ENCODE data around the gene EBP.

EBP gene

DNA sequence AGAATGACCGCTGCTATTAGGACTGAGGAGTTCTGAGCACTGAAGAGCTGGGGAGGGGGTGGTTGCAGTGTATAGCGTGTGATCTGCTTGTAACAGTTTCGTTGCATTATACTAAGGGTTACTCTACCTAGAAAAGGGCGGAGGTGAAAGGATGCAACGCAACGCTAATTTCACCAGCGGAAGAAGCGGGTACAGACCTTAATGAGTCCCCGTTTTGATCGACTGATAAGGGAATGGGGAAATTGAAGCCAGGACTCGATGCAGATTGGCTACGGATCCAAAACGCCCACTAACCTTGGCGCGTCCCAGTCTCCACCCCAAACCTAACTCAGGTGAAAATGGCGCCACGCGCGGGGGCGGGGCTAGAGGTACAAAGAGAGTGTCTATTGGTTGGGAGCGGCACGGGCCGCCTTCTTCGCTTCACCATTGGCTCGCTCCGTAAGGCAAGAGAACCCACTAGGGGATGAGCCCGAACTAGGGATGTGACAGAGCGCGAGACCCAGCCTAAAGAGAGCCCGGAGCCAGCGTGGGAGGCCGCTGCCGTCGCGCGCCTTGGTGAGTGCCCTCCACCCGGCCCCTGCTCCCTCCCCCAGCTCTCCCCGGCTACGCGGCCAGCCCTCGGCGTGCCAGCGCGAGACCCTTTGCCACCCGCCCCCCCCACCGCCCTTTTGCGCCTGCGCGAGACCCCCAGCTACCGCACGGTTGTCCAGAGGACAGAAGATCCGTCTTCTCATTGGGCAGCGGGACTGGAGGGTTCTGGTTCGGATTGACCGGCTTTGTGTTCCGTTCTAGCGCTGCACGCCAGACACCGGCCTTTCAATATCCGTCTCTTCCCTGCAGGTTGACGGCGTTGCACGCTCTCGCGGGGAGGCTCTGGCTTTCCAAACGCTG is at the start of gene EBP:
Gene EBP (plus strand): TSS at position 456 of the 891 bp plus-strand sequence. CDS start 1,964 bp downstream, outside the sequence.
- intact Hi-C loops (cut with DNase I) = no loop called here
- peak; percentile 72 to 98 (median 88) for DNase-seq

GRCh38 chrX:48472225-48472624 is 49.4 kb upstream of the EBP start:
- no peak for DNase-seq
- intact Hi-C loops (cut with DNase I) = no loop called here

DNA sequence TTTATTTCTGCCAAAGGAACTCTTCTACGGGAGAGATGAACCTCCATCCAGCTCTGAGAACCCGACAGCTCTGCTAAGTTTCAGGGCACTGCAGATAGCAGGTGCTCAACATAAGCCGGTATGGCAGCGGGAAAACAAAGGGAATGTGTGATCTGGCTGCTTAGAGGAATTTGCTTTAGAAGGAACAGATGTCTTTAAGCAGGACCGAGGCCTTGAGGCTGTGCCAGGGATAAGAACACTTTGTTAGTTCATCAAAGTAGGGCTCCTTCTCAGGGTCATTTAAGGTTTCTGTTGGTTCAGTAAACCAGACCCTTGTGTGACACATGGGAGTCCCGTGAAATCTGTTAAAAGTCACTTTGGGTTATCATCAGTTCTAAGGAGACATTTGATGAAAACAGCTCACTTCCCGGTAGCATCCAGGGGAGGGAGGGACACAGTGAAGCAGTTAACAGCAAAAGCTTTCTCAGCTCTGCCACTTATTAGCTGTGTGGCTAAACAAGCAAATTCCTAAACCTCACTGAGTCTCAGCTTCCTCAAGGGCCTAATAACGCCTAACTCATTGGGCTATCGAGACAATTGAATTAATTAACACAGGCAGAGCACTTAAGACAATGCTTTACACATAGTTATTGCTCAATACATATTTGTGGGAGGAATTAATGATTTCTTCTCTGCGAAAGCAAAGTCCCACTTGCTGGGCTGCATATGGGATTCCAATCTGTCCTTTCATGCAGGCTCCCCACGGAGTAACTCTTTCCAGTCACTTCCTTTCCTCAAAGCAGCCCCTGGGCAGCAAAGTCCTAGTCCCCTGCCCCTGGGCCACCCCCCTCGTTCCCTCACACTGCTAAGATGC is 48.5 kb upstream of the EBP start:
- intact Hi-C loops (cut with DNase I) = no loop called here
- peak in 1 of 10 donors; percentile 10 for DNase-seq

DNA sequence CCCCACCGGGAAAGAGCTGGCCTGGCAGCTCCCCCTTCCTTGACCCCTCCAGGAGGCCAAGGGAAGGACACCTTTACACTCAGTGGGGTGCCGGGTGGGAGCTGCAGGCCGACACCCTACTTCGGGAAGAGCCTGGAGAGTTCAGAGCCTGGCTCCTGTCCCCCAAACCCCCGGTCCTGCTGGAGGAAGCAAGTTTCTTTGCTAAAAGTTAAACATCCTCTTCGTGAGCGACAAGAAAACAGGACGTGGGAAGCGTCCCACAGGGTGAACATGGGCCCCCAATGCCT is 48.0 kb upstream of the EBP start:
- intact Hi-C loops (cut with DNase I) = no loop called here
- peak in 1 of 10 donors; percentile 81 for DNase-seq

DNA sequence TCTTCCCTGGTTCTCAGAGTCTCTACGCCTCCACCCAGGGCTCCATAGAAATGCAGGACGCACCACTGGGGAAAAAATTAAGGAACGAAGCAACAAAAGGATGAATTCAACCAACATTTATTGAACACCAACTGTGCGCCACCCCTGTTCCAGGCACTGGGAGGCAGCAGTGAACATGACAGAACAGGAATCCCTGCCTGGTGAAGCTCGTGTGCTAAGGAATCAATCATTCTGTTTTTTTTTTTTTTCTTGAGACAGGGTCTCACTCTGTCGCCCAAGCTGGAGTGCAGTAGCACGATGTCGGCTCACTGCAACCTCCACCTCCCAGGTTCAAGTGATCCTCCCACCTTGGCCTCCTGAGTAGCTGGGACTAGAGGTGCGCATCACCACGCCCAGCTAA is 47.5 kb upstream of the EBP start:
- DNase-seq = peak in 2 of 10 donors; percentile 51 to 82
- intact Hi-C loops (cut with DNase I) = no loop called here

DNA sequence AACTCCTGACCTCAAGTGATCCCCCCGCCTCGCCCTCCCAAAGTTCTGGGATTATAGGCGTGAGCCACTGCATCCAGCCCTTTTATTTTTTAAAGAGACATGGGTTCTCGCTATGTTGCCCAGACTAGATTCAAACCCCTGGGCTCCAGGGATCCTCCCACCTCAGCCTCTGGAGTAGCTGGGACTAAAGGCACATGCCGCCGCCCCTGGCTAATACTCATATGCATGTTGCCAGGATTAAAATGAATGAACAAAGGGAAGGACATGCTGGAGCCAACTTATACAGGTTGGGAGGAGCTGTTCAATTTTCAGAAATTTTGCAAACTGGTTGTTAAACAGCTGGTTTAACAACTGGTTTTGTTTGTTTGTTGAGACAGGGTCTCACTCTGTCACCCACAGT is 47.0 kb upstream of the EBP start:
- intact Hi-C loops (cut with DNase I) = no loop called here
- peak in 1 of 10 donors; percentile 57 for DNase-seq

GRCh38 chrX:48475296-48475695 is 46.3 kb upstream of the EBP start:
- intact Hi-C loops (cut with DNase I) = loop anchor here (1.0 kb wide), 1 partner anchor 64 kb away; the partner anchor contains the start of gene TBC1D25
- DNase-seq = no peak

DNA sequence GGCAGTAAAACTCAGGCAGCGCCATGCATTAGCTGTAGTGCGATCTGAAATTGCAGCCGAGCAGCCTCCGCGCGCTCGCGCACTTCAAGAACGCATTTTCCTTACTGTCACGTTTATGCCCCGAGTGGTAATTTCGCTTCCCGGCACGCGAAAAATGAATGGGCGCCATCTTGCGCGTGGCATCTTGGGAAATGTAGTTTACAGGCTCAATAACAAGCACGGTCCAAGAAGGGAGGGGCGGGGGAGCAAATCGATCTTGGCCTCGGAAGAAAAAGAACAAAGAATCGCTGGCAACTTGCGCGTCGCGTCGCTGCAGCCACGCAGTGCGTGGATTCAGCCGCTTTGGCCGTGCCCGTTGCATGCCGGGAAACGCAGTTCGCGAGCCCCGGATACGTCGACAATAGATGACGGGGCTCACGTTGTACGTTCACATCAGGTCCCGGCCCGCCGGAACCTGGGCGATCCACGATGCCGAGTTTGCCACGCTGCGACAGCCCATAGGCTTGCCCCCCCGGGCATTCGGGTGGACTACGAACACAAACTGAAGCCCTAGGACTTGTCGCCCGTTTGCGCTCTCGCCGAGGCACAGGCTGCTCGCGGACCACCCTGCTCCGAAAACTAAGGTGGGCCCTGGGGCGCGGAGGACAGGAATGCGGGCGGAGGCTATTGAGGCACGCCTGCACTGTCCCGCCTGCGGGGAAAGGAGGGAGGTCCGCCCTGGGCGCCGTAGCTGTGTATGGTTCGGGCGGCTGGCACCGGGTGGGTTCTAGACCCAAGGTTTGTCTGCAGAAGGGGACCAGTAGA is 45.6 kb upstream of the EBP start, which contains the start of gene FTSJ1:
Gene FTSJ1 (plus strand): TSS at position 426 of the 804 bp plus-strand sequence. CDS start 1,849 bp downstream, outside the sequence.
- peak; percentile 81 to 98 (median 88) for DNase-seq
- intact Hi-C loops (cut with DNase I) = loop anchor here (1.0 kb wide), 1 partner anchor 63 kb away; the partner anchor contains the start of gene TBC1D25

DNA sequence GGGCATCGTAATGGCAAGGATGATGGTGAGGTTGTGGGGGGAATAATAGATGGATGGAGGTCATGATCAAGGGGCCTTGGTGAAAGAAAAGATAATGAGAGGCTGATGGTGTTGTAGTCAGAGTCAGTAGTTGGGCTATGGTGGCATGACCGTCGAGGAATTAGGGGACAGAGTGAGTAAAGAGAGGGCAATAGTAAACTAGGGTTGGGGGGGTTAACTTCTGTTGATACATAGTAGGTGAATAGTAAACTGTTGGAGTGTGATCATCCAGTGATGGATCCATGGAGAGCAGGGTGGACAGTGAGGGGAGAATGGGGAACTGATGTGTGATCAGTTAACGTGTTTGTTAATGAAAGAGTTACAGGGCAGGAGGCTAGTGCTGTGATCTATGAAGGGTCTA is 44.7 kb upstream of the EBP start:
- intact Hi-C loops (cut with DNase I) = no loop called here
- DNase-seq = peak in 1 of 10 donors; percentile 6

DNA sequence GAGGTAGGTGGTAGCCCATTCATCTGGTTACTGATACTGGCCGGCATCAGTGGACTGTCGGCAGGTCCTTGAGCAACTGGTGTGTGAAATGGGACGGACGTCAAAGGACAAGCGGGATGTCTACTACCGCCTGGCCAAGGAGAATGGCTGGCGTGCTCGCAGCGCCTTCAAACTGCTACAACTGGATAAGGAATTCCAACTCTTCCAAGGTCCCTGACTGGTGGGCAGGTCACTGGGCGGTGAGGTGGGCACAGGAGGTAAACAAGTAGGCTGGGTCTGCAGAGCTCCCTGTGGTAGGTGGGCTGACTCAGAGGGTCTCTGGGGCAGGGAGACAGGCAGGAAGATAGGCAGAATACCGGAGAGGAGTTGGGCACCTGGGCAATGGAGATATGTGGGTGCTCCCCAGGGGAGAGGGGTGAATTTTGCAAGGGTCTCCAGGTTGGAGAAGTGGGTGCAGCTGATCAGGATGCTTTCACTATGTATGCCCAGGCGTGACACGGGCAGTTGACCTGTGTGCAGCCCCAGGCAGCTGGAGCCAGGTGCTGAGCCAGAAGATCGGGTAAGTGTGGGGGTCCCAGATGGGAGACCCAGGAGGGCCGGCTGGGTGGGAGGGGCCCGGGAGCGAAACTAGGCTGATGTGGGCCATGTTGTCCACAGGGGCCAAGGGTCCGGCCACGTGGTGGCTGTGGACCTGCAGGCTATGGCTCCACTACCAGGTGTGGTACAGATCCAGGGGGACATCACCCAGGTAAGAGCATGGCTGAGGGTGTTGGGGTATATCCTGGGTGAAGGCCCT is 43.5 kb upstream of the EBP start:
- intact Hi-C loops (cut with DNase I) = no loop called here
- peak in 3 of 10 donors; percentile 28 to 70 (median 65) for DNase-seq

- intact Hi-C loops (cut with DNase I) = no loop called here
Observed at GRCh38 chrX:48478806-48479205, 42.8 kb upstream of the EBP start.

GRCh38 chrX:48480142-48480541 is 41.5 kb upstream of the EBP start:
- peak in 1 of 10 donors; percentile 5 for DNase-seq
- intact Hi-C loops (cut with DNase I) = no loop called here

More at GRCh38 chrX:48478806-48479205, 42.8 kb upstream of the EBP start:
- DNase-seq = peak in 3 of 10 donors; percentile 31 to 61 (median 52)

- peak in 1 of 10 donors; percentile 4 for DNase-seq
- intact Hi-C loops (cut with DNase I) = no loop called here
Observed at GRCh38 chrX:48480583-48480982, 41.0 kb upstream of the EBP start.

- peak in 2 of 10 donors; percentile 58 to 60 for DNase-seq
- intact Hi-C loops (cut with DNase I) = no loop called here
Observed at GRCh38 chrX:48482526-48482925, 39.1 kb upstream of the EBP start.

DNA sequence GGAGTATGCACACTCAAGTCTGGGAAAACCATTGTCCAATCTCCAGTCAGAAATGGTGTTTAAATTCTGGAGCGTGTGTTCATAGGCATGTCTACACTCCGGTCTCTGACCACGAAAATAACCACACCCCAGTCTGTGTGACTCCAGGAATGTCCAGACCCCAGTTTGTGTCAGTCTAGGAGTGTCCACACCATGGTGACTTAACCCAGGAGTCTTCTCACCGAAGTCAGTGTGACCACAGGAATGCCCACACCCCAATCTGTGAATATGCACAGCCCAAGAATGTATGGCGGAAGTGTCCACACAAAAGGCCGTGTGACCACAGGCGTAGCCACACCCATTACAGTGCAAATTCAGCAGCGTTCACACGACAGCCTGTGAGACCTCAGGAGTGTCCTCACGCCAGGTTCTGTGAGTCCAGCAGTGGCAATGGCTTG is 34.2 kb upstream of the EBP start:
- DNase-seq = peak in 1 of 10 donors; percentile 35
- intact Hi-C loops (cut with DNase I) = no loop called here

GRCh38 chrX:48488034-48488433 is 33.6 kb upstream of the EBP start:
- DNase-seq = no peak
- intact Hi-C loops (cut with DNase I) = no loop called here

- intact Hi-C loops (cut with DNase I) = no loop called here
Observed at GRCh38 chrX:48489296-48489695, 32.3 kb upstream of the EBP start.

DNA sequence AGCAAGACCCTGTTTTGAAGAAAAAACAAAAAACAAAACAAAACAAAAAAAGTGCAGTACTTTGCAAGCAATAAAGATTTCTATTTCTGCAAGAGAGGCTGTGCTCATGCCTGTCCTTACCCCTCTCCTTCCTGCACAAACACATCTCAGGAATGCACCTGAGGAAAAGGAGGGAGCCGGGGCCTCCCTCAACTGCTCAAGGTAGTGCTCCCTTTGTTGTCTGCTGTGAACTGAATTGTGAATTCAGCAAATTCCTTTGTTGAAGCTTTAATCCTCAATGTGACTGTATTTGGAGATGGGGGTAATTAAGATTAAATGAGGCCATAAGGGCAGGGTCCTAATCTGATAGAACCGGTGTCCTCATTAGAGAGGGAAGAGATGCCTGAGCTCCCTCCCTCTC is 31.7 kb upstream of the EBP start:
- peak in 1 of 10 donors; percentile 15 for DNase-seq
- intact Hi-C loops (cut with DNase I) = no loop called here

More at GRCh38 chrX:48489296-48489695, 32.3 kb upstream of the EBP start:
- DNase-seq = peak in 2 of 10 donors; percentile 26 to 62

- DNase-seq = peak in 1 of 10 donors; percentile 62
- intact Hi-C loops (cut with DNase I) = no loop called here
Observed at GRCh38 chrX:48490661-48491060, 30.9 kb upstream of the EBP start.

All from posterior cingulate gyrus (tissue), 11 donors.